ENCODE results near the gene BBS1.

BBS1 gene

GRCh38 chr11:66464916-66465315 is 45.5 kb upstream of the BBS1 start:
- 100% methylated on average over 1 of the region's 1 CpG for WGBS
- DNase-seq: no peak
- no peak overlapping the region for H3K18ac ChIP-seq (ENCODE audit: low read depth in 1 of 2, low read length in 2 of 2)

DNA sequence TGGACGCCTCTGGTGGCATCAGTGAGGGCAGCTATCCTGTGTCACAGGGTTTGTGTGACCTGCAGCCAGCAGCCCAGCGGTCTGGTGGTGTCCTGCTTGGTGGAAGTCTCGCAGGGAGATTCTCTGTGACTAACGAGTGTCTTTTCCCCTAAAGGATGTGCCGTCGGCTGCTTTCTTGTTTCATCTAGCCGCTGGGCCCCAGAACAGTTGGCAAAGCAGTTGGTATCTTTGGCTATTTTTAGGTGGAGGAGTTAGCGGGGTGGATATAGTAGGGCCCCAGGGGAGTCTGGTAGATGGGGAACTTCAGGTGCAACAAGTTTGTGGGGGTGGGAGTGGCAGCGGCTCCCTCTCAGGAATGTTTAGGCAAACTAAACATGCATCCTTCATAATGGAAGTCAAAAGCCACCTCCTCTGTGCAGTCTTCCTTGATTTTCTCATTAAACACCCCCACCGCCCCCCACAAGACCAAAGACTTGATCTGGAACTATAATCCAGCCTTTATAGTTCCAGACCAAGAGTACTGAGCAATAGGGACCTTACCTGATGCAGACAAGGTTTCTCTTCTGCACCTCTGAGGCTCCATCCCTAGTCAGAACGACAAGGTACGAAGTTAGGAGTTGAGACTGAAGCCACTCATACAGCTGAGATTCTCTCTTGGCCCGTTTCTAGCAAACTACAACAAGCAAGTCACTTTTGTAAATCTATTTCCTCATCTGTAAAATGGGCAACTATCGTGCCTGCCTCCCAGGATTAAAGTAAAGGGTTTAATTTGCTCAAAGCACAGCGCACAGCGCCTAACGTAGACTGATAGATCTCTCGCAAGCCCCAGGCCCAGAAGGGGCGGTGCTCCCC is 44.8 kb upstream of the BBS1 start:
- peaks cover 0 to 6% of the 10 kb centered on the region in 2 experiments for H3K36me3 ChIP-seq (ENCODE audit: control insufficient read depth in 1 of 2, insufficient read depth in 2 of 2, low read depth in 1 of 2, low read length in 2 of 2)
- no peak overlapping the region for H2BK5ac ChIP-seq (ENCODE audit: low read depth, low read length, poor library complexity, severe bottlenecking)
- no peak overlapping the region for H4K8ac ChIP-seq (ENCODE audit: low read length)
- H2BK15ac ChIP-seq (ENCODE audit: low read depth, poor library complexity, severe bottlenecking): no peak overlapping the region
- 50% methylated on average over 19 of the region's 19 CpGs for WGBS
- H3K18ac ChIP-seq (ENCODE audit: low read depth in 1 of 2, low read length in 2 of 2): peak overlapping the region; percentile 34 to 61
- H3K14ac ChIP-seq (ENCODE audit: low read length in 2 of 2): no peak overlapping the region
- H2AK5ac ChIP-seq (ENCODE audit: low read length, severe bottlenecking): no peak overlapping the region
- no peaks in the 10 kb centered on the region for H3K27me3 ChIP-seq (ENCODE audit: control insufficient read depth in 1 of 2, insufficient read depth in 1 of 2, low read length in 2 of 2)
- no peak overlapping the region for H2AFZ ChIP-seq (ENCODE audit: low read depth, low read length)
- peaks cover 14% of the 10 kb centered on the region for H3K4me1 ChIP-seq (ENCODE audit: control insufficient read depth, insufficient read depth, low read depth, low read length)
- no peaks in the 10 kb centered on the region for H3K9me3 ChIP-seq (ENCODE audit: control insufficient read depth, low read length)
- no peak overlapping the region for H4K91ac ChIP-seq (ENCODE audit: low read length)
- H3K4me2 ChIP-seq (ENCODE audit: low read length, poor library complexity, severe bottlenecking): peak overlapping the region; percentile 81
- no peak overlapping the region for H3K4ac ChIP-seq (ENCODE audit: low read depth in 1 of 2, low read length in 2 of 2)
- DNase-seq: no peak
- H3K79me1 ChIP-seq (replicated peaks; ENCODE audit: low read length, poor library complexity, severe bottlenecking): peaks cover 6% of the 10 kb centered on the region
- no peak overlapping the region for H2BK12ac ChIP-seq (ENCODE audit: low read length in 2 of 2)
- peak overlapping the region in 1 of 2 experiments; percentile 34 for H3K23ac ChIP-seq (ENCODE audit: low read length in 2 of 2)
- H3K27ac ChIP-seq (ENCODE audit: low read length, poor library complexity, severe bottlenecking): no peak overlapping the region
- H2BK120ac ChIP-seq (ENCODE audit: low read depth, low read length): no peak overlapping the region
- peak overlapping the region; percentile 62 to 89 for H3K4me3 ChIP-seq (ENCODE audit: insufficient read depth in 1 of 2, low read depth in 1 of 2, low read length in 2 of 2)
- peak overlapping the region; percentile 79 for H3K9ac ChIP-seq (ENCODE audit: low read length)

More at GRCh38 chr11:66464916-66465315, 45.5 kb upstream of the BBS1 start:
- Histone ChIP-seq H3K27ac (ENCODE audit: low read length, poor library complexity, severe bottlenecking) (no peak overlapping the region), H3K9ac (ENCODE audit: low read length) (no peak overlapping the region), H2AFZ (ENCODE audit: low read depth, low read length) (no peak overlapping the region), H3K23ac (ENCODE audit: low read length in 2 of 2) (peak overlapping the region in 1 of 2 experiments; percentile 34), H3K79me1 (replicated peaks; ENCODE audit: low read length, poor library complexity, severe bottlenecking) (peaks cover 6% of the 10 kb centered on the region), H3K4me3 (ENCODE audit: insufficient read depth in 1 of 2, low read depth in 1 of 2, low read length in 2 of 2) (no peak overlapping the region), H3K36me3 (ENCODE audit: control insufficient read depth in 1 of 2, insufficient read depth in 2 of 2, low read depth in 1 of 2, low read length in 2 of 2) (no peaks in the 10 kb centered on the region), H3K4ac (ENCODE audit: low read depth in 1 of 2, low read length in 2 of 2) (no peak overlapping the region), H3K9me3 (ENCODE audit: control insufficient read depth, low read length) (no peaks in the 10 kb centered on the region), H3K27me3 (ENCODE audit: control insufficient read depth in 1 of 2, insufficient read depth in 1 of 2, low read length in 2 of 2) (no peaks in the 10 kb centered on the region), H2AK5ac (ENCODE audit: low read length, severe bottlenecking) (no peak overlapping the region), H2BK120ac (ENCODE audit: low read depth, low read length) (no peak overlapping the region), H4K8ac (ENCODE audit: low read length) (no peak overlapping the region), H3K4me2 (ENCODE audit: low read length, poor library complexity, severe bottlenecking) (no peak overlapping the region), H2BK12ac (ENCODE audit: low read length in 2 of 2) (no peak overlapping the region), H3K4me1 (ENCODE audit: control insufficient read depth, insufficient read depth, low read depth, low read length) (peaks cover 14% of the 10 kb centered on the region), H4K91ac (ENCODE audit: low read length) (no peak overlapping the region), H2BK15ac (ENCODE audit: low read depth, poor library complexity, severe bottlenecking) (no peak overlapping the region), H3K14ac (ENCODE audit: low read length in 2 of 2) (no peak overlapping the region), H2BK5ac (ENCODE audit: low read depth, low read length, poor library complexity, severe bottlenecking) (no peak overlapping the region)

DNA sequence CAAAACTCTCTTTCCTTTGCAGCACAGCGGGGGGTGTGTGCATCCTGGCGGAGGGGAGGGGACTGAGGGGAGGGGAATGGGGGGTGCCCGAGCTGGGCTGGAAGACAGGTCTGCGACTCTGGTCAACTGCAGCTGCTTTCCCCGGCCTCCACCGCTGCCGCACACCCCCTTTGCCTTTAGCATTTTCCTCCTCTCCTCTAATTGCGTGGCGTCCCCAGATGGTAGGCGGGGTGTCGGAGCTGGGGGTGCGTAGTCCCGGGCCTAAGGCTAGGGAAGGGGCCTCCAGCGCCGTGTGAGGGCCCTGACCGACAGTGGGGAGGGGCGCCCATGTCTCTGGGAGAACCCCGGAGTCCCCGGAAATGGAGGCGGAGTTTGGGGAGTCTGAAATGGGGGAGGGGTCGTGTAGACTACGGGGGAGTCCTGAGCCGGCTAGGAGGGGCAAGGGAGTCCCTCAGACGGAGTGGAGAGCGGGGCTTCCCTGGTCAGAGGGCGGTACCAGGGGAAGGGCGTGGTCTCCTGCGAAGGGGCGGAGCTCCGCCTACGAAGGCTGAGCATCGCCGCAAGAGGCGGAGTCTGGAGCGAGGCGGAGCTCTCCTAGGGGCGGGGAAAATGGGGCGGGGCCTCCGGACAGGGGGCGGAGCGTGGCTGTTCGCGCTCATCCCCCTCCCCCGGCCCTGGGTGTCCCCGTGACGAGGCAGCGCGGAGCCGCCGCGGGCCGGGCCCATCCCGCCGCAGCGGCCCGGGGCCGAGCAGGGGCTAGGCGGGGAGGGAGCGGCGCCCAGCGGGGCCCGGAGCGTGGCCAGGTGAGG is 44.0 kb upstream of the BBS1 start, which contains the start of gene PELI3:
Gene PELI3 (plus strand): TSS at position 681 of the 809 bp plus-strand sequence. CDS start 1,224 bp downstream, outside the sequence.
- Histone ChIP-seq H2BK5ac (ENCODE audit: low read depth, low read length, poor library complexity, severe bottlenecking) (no peak within 1 kb of the TSS), H2BK12ac (ENCODE audit: low read length in 2 of 2) (peak within 1 kb of the TSS in 1 of 2 experiments; percentile 24), H4K8ac (ENCODE audit: low read length) (peak within 1 kb of the TSS; percentile 82), H3K18ac (ENCODE audit: low read depth in 1 of 2, low read length in 2 of 2) (peak within 1 kb of the TSS; percentile 55 to 74), H2BK15ac (ENCODE audit: low read depth, poor library complexity, severe bottlenecking) (peak within 1 kb of the TSS; percentile 85), H3K23ac (ENCODE audit: low read length in 2 of 2) (peak within 1 kb of the TSS in 1 of 2 experiments; percentile 65), H3K4me2 (ENCODE audit: low read length, poor library complexity, severe bottlenecking) (peak within 1 kb of the TSS; percentile 81), H3K4ac (ENCODE audit: low read depth in 1 of 2, low read length in 2 of 2) (peak within 1 kb of the TSS; percentile 25 to 30), H3K36me3 (ENCODE audit: control insufficient read depth in 1 of 2, insufficient read depth in 2 of 2, low read depth in 1 of 2, low read length in 2 of 2) (peaks cover 3 to 15% of the 10 kb centered on the region in 2 experiments), H3K27ac (ENCODE audit: low read length, poor library complexity, severe bottlenecking) (no peak within 1 kb of the TSS), H3K9me3 (ENCODE audit: control insufficient read depth, low read length) (no peaks in the 10 kb centered on the region), H4K91ac (ENCODE audit: low read length) (no peak within 1 kb of the TSS), H3K27me3 (ENCODE audit: control insufficient read depth in 1 of 2, insufficient read depth in 1 of 2, low read length in 2 of 2) (no peaks in the 10 kb centered on the region), H3K79me1 (replicated peaks; ENCODE audit: low read length, poor library complexity, severe bottlenecking) (peaks cover 6% of the 10 kb centered on the region), H2AK5ac (ENCODE audit: low read length, severe bottlenecking) (no peak within 1 kb of the TSS), H3K4me3 (ENCODE audit: insufficient read depth in 1 of 2, low read depth in 1 of 2, low read length in 2 of 2) (peak within 1 kb of the TSS; percentile 89 to 90), H3K14ac (ENCODE audit: low read length in 2 of 2) (peak within 1 kb of the TSS in 1 of 2 experiments; percentile 30), H3K9ac (ENCODE audit: low read length) (peak within 1 kb of the TSS; percentile 88), H3K4me1 (ENCODE audit: control insufficient read depth, insufficient read depth, low read depth, low read length) (peaks cover 14% of the 10 kb centered on the region), H2AFZ (ENCODE audit: low read depth, low read length) (peak within 1 kb of the TSS; percentile 90), H2BK120ac (ENCODE audit: low read depth, low read length) (no peak within 1 kb of the TSS)
- 2% methylated on average over 45 of the region's 63 CpGs for WGBS
- DNase-seq: peak; percentile 94

All from mesenchymal stem cell (in vitro differentiated cells and primary cell).